Measurements from ENCODE around the gene MELK. TPM values are rescaled to one million over a fixed set of nuclear protein-coding genes. Genes with fewer than 3 reads are reported as not detected.

Gene MELK
- total RNA-seq, 1 donor: 1.9 TPM

Other genes with a start within 250 kb of the MELK start
- 29.1 TPM for gene RNF38, start 172.6 kb upstream of the MELK start, total RNA-seq